Smooth muscle cell (in vitro differentiated cells): ENCODE data around the gene MAP2K7. TPM values are rescaled to one million over a fixed set of nuclear protein-coding genes. Genes with fewer than 3 reads are reported as not detected.

Source experiments
- DNase-seq: peaks from one replicate; lab custom pipeline; 2025; ENCODE audit not compliant: unreplicated experiment; lab: John Stamatoyannopoulos, UW
- H2AFZ ChIP-seq: fragments of 200-600 bp; sonication (generic); 2 replicates; pipeline ENCODE4 v1.6.0; 2016; ENCODE audit warnings: antibody characterized with exemption, low read depth, mild to moderate bottlenecking
- H3F3A ChIP-seq: fragments of 200-600 bp; sonication (generic); 2 replicates; pipeline ENCODE4 v1.6.0; 2017; ENCODE audit warnings: antibody characterized with exemption, low read depth
- H3K27ac ChIP-seq: fragments of 200-600 bp; sonication (generic); 2 replicates; pipeline ENCODE4 v1.5.1; 2016; ENCODE audit warnings: low read depth, mild to moderate bottlenecking
- H3K27me3 ChIP-seq: fragments of 200-600 bp; sonication (generic); 2 replicates; pipeline ENCODE4 v1.6.1; 2016; ENCODE audit warnings: low read depth, mild to moderate bottlenecking
- H3K36me3 ChIP-seq: fragments of 200-600 bp; sonication (generic); 2 replicates; pipeline ENCODE4 v1.5.1; 2016; ENCODE audit warnings: low read depth
- H3K4me1 ChIP-seq: fragments of 200-600 bp; sonication (generic); 2 replicates; pipeline ENCODE4 v1.5.1; 2016; ENCODE audit warnings: low read depth
- H3K4me2 ChIP-seq: fragments of 200-600 bp; sonication (generic); 2 replicates; pipeline ENCODE4 v1.6.0; 2016; ENCODE audit warnings: mild to moderate bottlenecking
- H3K4me3 ChIP-seq: fragments of 200-600 bp; sonication (generic); 2 replicates; pipeline ENCODE4 v1.5.1; 2016; ENCODE audit warnings: mild to moderate bottlenecking
- H3K79me2 ChIP-seq: fragments of 200-600 bp; sonication (generic); 2 replicates; pipeline ENCODE4 v1.6.0; 2016; ENCODE audit warnings: low read depth, mild to moderate bottlenecking
- H3K9ac ChIP-seq: fragments of 200-600 bp; sonication (generic); 2 replicates; pipeline ENCODE4 v1.6.0; 2016; ENCODE audit warnings: low read depth
- H3K9me3 ChIP-seq: fragments of 200-600 bp; sonication (generic); replicated peaks from 2 replicates; pipeline ENCODE4 v1.5.1; 2016; ENCODE audit warnings: low read depth
- H4K20me1 ChIP-seq: fragments of 200-600 bp; sonication (generic); 2 replicates; pipeline ENCODE4 v1.6.0; 2016; ENCODE audit warnings: low read depth
- WGBS: methylation state at CpG from one replicate; pipeline ENCODE4 v1.1.7; 2016; ENCODE audit warnings: low lambda C conversion rate; 5-methylcytosine and 5-hydroxymethylcytosine counted together
- polyA plus RNA-seq: library from polyadenylated mRNA; unstranded; fragments of >200 nt; fragmentation: Nextera tagmentation; extraction: Ambion mirVana; gene quantifications from 2 replicates; pipeline ENCODE4 v1.2.1, GENCODE V29; 2016
- total RNA-seq: library from RNA; depleted of rRNA; stranded (reverse); fragments of >200 nt; gene quantifications from 2 replicates; pipeline ENCODE4 v1.2.3, GENCODE V29; 2014
- TF ChIP-seq, protein P1 (sequence below): fragments of 200-600 bp; sonication (generic); IDR thresholded peaks from 2 replicates; pipeline ENCODE4 v1.5.1; 2017; ENCODE audit warnings: borderline replicate concordance, mild to moderate bottlenecking, antibody characterized with exemption; ENCODE audit not compliant: insufficient read depth, poor library complexity, severe bottlenecking

The MAP2K7 gene
- total and polyA plus RNA-seq, 2 experiments from 2014 or later, result 6.7 to 9.2 TPM

- Histone ChIP-seq H3K4me3 (no peak overlapping the region), H3K36me3 (no peaks in the 10 kb centered on the region), H3F3A (peaks cover 10% of the 10 kb centered on the region), H3K27me3 (no peaks in the 10 kb centered on the region), H2AFZ (no peak overlapping the region), H3K9me3 (no peaks in the 10 kb centered on the region), H4K20me1 (no peaks in the 10 kb centered on the region), H3K4me2 (no peak overlapping the region), H3K4me1 (no peaks in the 10 kb centered on the region), H3K9ac (no peak overlapping the region), H3K79me2 (no peaks in the 10 kb centered on the region), H3K27ac (no peak overlapping the region)
- 98% methylated on average over 29 of the region's 36 CpGs for WGBS
- no peak for DNase-seq
- TF ChIP-seq, protein P1, sequence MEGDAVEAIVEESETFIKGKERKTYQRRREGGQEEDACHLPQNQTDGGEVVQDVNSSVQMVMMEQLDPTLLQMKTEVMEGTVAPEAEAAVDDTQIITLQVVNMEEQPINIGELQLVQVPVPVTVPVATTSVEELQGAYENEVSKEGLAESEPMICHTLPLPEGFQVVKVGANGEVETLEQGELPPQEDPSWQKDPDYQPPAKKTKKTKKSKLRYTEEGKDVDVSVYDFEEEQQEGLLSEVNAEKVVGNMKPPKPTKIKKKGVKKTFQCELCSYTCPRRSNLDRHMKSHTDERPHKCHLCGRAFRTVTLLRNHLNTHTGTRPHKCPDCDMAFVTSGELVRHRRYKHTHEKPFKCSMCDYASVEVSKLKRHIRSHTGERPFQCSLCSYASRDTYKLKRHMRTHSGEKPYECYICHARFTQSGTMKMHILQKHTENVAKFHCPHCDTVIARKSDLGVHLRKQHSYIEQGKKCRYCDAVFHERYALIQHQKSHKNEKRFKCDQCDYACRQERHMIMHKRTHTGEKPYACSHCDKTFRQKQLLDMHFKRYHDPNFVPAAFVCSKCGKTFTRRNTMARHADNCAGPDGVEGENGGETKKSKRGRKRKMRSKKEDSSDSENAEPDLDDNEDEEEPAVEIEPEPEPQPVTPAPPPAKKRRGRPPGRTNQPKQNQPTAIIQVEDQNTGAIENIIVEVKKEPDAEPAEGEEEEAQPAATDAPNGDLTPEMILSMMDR, result no peak
Observed at GRCh38 chr19:7931221-7932061, 27.8 kb downstream of the MAP2K7 start.

- Histone ChIP-seq H4K20me1 (no peaks in the 10 kb centered on the region), H3K36me3 (no peaks in the 10 kb centered on the region), H3K4me2 (no peak overlapping the region), H3K9ac (no peak overlapping the region), H3K27ac (no peak overlapping the region), H3K4me1 (no peaks in the 10 kb centered on the region), H2AFZ (no peak overlapping the region), H3K4me3 (no peak overlapping the region), H3K79me2 (no peaks in the 10 kb centered on the region), H3K9me3 (no peaks in the 10 kb centered on the region), H3F3A (peaks cover 10% of the 10 kb centered on the region), H3K27me3 (no peaks in the 10 kb centered on the region)
- no peak for DNase-seq
- TF ChIP-seq, protein P1, result no peak
- 94% methylated on average over 32 of the region's 32 CpGs for WGBS
Observed at GRCh38 chr19:7932276-7932929, 28.7 kb downstream of the MAP2K7 start.

DNA sequence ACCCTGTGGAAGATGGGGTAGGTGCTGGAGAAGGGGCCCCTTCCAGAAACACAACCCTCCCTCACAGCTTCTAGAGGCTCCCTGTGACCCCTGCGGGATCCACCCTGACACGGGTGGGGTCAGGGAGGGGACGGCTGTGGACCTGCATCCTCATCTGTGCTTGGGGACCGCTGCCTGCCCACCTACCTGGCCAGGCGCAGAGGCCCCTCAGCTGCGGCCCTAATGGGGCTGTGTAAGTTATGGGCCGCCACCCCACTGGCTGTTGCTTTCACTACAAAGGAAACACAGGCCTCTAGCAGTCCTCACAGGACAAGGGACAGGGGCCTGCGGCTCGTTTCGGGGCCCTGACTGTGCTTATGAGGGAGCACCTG lies 29.2 kb downstream of the MAP2K7 start:
- 96% methylated on average over 8 of the region's 10 CpGs for WGBS
- H3K4me1 ChIP-seq, result no peaks in the 10 kb centered on the region

More for the DNA sequence above, 29.2 kb downstream of the MAP2K7 start:
- TF ChIP-seq, protein P1, result no peak
- H3K36me3 ChIP-seq, result no peaks in the 10 kb centered on the region
- H4K20me1 ChIP-seq, result no peaks in the 10 kb centered on the region
- no peak overlapping the region for H3K9ac ChIP-seq
- no peaks in the 10 kb centered on the region for H3K9me3 ChIP-seq
- no peak overlapping the region for H3K4me3 ChIP-seq
- H3K79me2 ChIP-seq, result no peaks in the 10 kb centered on the region
- no peak for DNase-seq
- no peak overlapping the region for H3K27ac ChIP-seq
- peaks cover 10% of the 10 kb centered on the region for H3F3A ChIP-seq
- H3K4me2 ChIP-seq, result no peak overlapping the region
- no peak overlapping the region for H2AFZ ChIP-seq
- no peaks in the 10 kb centered on the region for H3K27me3 ChIP-seq
